Measurements from ENCODE around the gene GABBR2.

- TF ChIP-seq, protein P1, sequence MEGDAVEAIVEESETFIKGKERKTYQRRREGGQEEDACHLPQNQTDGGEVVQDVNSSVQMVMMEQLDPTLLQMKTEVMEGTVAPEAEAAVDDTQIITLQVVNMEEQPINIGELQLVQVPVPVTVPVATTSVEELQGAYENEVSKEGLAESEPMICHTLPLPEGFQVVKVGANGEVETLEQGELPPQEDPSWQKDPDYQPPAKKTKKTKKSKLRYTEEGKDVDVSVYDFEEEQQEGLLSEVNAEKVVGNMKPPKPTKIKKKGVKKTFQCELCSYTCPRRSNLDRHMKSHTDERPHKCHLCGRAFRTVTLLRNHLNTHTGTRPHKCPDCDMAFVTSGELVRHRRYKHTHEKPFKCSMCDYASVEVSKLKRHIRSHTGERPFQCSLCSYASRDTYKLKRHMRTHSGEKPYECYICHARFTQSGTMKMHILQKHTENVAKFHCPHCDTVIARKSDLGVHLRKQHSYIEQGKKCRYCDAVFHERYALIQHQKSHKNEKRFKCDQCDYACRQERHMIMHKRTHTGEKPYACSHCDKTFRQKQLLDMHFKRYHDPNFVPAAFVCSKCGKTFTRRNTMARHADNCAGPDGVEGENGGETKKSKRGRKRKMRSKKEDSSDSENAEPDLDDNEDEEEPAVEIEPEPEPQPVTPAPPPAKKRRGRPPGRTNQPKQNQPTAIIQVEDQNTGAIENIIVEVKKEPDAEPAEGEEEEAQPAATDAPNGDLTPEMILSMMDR (conservative IDR thresholded peaks at IDR 0.05; ENCODE audit: low read length), result no peak
- TF ChIP-seq EZH2phosphoT487 (IDR thresholded peaks at IDR 0.05; ENCODE audit: borderline replicate concordance, low read depth, low read length), result no peak
These were observed 18.7 kb upstream of the GABBR2 start for GRCh38 chr9:98727428-98727827.
